ENCODE data around the gene MBD5.

MBD5 gene

DNA sequence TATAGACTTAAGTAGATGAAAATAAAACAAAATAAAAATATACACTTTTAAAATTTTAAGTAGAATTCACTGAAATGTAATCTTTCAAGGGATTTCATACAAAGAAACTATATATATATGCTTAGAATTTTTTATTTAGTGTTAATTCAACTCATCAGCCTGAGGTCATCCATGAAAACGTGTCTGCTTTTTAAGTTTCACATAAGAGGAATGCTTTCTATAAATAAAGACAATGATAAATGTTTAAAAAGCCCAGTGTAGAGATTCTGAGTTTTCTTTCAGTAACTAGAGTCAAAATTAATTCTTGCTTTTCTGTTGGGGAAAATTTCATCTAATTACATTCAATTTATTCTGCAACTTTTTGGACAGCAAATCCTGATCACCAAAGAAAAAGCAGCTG is 213.3 kb downstream of the MBD5 start:
- DNase-seq, result no peak

DNA sequence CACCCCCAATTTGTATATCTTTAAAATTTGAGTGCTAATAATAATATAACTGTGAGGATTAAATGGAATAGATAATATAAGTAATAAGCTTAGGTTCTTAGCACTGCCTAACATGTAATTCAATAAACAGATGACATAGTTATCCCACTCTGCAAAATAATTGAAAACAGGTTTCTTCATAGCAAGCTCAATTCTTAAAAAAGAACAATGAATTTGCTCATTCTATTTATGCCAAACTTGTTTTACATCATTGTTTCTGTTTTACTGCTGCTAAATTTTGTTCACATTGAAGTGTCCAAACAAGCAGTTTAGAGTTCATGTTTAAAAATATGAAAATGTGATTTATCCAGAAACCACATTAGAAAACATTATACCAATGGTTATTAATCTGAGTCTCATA is 217.0 kb downstream of the MBD5 start:
- DNase-seq, result no peak

DNA sequence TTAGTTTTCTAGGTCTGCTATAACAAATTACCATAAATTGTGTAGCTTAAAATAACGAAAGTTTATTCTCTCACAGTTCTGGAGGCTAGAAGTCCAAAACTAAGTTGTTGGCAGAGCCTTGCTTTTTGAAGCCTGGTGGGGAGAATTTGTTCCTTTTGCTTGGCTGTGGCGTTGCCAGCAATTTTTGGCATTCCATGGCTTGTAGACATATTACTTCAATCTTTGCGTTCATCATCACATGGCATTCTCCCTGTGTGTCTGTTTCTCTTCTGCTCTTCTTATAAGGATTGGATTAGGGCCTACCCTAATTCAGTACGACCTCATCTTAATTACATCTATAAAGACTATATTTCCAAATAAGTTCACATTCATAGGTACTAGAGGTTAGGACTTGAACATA is 217.7 kb downstream of the MBD5 start:
- no peak for DNase-seq

DNA sequence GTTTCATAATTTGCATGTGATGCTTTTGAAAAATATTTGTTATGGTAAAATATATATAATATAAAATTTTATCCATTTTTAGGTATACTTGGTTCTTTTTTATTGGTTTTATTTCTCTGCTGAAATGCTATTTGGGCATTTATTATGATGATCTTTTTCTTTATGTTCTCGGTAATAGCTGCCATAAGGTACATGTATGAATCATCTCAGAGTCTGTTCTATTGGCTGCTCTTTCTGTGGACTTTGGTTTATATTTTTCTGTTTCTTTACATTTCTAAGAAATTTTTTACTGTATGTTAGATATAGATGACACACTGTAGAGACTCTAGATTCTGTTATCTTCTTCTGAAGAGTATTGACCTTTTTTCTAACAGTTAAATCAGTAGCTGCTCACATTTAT is 219.9 kb downstream of the MBD5 start:
- no peak for DNase-seq

DNA sequence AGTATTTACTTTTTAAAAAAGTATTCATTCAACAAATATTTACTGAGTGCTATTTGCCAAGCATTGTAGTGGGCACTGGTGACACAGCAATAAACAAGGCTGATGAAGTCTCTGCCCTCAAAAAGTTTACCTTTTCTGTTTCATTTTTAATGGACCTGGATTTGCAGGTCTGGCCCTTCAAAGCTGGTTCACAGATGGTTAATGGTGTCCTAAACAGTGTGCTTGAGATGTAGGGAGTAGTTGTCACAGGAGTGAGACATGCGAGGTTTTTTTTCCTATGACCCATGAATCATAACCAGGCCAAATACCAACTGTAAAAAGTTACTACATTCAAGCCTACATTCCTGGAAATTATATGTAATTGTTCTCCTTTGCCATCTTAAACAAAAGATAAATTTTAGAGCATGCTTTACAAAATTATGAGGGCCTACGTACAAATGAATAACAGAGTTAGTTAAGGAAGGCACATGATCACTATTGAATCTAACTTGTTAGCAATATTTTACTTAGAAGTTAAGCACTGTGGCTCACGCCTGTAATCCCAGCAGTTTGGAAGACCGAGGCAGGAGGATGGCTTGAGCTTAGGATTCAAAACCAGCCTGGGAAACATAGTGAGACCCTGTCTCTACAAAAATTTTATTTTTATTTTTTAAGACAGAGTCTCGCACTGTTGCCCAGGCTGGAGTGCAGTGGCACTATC is 223.9 kb downstream of the MBD5 start:
- DNase-seq, result no peak

- no peak for DNase-seq
Measured at GRCh38 chr2:148251993-148252392, 231.1 kb downstream of the MBD5 start.

- DNase-seq, result no peak
Measured at GRCh38 chr2:148252646-148253045, 231.8 kb downstream of the MBD5 start.

DNA sequence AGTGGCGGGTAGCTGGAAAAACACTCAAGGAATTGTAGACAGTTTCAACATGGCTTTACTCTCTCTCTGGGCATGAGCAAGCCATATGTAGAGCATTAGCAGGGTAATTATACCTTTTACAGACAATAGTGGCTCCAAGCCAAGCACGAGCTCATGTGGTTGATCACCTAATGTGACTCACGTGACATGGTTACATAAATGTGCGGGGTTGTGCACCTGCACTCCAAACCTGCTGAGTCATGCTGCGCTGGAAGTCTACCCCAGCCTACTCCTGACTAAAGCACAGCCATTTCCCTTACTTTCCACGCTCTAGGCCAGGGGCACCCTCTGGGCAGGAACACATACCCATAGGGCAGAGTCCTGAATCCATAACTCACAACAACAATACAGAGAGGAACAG is 232.8 kb downstream of the MBD5 start:
- DNase-seq, result no peak

GRCh38 chr2:148255929-148256328 is 235.0 kb downstream of the MBD5 start:
- DNase-seq, result no peak

- no peak for DNase-seq
Measured at GRCh38 chr2:148257276-148257675, 236.4 kb downstream of the MBD5 start.

GRCh38 chr2:148258124-148258523 is 237.2 kb downstream of the MBD5 start:
- no peak for DNase-seq

DNA sequence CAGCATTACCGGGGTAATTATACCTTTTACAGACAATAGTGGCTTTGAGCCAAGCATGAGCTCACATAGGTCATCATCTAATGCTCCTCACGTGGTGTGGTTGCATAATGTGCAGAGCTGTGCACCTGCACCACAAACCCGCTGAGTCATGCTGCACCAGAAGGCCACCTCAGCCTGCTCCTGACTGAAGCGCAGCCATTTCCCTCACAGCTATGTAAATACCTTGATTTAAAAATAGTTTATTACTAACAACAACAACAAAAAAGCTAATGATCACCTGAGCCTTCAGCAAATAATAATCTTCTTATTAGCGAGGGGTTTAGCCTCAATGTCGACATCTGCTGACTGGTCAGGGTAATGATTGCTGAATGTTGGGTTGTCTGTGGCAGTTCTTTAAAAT is 238.8 kb downstream of the MBD5 start:
- DNase-seq, result no peak

- DNase-seq, result no peak
Measured at GRCh38 chr2:148263890-148264289, 243.0 kb downstream of the MBD5 start.

DNA sequence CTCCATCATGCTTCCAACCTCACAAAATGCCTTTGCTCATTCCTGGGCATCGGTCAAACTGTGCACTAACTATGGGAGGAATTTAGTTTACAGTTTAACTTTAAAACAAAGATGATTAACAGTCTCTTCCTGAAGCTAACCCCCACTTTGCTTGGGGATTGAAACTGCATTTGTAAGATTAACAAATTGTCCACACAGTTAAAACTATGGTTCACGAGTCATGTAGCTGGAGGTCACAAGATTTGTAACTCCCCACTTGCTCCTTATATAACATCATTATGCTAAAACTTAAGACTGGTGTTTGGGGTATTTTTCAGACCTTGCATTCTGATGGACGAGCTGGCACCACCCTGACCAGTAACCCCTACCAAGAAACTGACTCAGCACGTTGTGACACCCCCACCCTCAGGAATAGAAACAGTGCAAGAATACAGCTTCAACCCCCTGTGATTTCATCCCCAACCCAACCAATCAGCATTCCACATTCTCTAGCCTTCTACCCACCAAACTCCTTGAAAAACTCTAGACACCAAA is 252.3 kb downstream of the MBD5 start:
- no peak for DNase-seq

- DNase-seq, result no peak
Measured at GRCh38 chr2:148279216-148279615, 258.3 kb downstream of the MBD5 start.

DNA sequence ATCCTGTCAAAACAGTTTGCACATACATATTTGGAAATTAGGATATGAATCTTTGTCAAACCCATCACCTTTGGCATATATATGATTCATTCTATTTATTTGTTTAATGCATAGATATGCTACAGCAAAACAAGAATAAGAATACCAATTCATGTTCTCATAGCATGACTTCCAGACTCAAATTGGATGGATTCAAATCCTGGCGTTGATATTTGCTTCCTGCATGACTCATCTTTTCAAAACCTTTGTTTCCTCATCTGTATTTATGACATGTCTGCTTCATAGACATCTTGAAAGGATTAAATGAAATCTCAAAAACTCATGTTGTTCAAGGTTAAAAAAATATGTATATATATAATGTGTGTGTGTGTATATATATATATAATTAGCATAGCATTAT is 261.3 kb downstream of the MBD5 start:
- DNase-seq, result no peak

DNA sequence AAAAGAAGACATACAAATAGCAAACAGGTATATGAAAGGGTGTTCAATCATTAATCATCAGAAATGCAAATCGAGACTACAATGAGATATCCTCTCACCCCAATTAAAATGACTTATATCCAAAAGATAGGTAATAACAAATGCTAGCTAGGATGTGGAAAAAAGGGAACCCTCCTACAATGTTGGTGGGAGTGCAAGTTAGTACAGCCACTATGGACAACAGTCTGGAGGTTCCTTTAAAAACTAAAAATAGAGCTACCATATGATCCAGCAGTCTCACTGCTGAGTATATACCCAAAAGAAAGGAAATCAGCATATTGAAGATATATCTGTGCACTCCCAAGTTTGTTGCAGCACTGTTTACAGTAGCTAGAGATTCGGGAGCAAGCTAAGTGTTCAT is 271.5 kb downstream of the MBD5 start:
- DNase-seq, result no peak

- DNase-seq, result no peak
Measured at GRCh38 chr2:148298196-148298595, 277.3 kb downstream of the MBD5 start.

DNA sequence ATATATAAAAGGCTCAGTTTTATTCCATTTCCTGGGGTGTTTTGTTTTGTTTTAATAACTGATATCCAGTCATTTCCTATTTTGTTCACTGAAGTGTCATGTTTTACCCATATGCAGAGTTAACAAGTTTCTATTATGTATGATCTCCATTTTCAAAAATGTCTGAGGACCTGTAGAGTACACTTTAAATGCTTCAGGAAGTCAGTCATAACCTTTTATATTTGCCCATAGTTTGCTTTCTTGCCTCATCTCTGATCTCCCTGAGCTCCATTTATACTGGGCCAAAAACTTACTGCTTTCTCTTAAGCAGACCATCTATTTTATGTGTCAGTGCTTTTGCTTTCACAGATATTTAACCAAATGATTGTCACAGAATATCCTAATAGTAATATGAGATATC is 278.7 kb downstream of the MBD5 start:
- DNase-seq, result no peak

DNA sequence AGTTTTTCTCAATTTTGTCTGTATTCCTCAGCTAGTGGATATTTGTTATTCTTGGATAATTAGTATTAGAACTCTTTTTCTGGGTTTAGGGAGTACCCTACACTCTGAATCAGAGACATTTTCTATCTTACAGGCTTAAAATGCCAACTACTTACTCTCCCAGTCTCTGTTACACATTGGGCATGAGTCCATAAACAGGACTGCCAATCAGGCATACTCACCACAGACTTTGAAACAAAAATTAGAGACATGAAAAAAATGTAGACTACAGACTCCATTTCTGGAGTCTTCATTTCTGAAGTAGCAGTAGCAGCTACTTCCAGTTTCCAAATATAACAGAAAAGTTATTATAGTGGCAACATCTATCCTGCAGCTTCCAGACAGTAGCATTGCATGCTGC is 279.7 kb downstream of the MBD5 start:
- no peak for DNase-seq

DNA sequence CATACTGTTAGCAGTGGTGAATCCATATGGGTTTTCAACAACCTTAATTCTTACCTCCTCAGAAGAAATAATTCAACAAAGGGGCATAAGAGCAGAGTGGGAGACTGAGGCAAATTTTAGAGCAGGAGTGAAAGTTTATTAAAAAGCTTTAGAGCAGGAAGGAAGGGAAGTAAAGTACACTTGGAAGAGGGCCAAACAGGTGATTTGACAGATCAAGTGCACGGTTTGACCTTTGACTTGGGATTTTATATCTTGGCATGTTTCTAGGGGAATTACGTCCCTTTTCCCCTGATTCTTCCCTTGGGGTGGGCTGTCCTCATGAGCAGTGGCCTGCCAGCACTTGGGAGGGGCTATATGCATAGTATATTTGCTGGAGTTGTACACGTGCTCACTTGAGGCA is 280.5 kb downstream of the MBD5 start:
- no peak for DNase-seq

GRCh38 chr2:148302526-148302925 is 281.6 kb downstream of the MBD5 start:
- DNase-seq, result no peak

DNA sequence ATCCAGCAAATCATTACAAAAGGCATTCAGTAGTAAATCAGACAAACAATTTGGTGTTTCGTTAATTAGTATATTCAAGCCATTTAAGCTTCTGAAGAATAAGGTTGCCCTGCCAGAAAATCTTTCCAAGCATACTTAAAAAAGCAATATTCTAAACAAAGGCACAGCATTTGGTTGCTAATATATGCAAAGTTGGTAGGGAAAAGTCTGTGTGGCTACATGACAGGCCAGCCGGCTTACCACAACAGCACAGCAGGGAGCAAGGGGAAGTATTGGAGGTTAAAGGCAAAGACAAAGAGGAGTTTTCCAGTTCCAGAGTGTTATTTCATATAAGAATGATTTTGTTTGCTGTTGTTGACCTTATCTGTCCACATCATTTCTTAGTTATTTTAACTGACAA is 282.3 kb downstream of the MBD5 start:
- DNase-seq, result peak; percentile 35 to 45

DNA sequence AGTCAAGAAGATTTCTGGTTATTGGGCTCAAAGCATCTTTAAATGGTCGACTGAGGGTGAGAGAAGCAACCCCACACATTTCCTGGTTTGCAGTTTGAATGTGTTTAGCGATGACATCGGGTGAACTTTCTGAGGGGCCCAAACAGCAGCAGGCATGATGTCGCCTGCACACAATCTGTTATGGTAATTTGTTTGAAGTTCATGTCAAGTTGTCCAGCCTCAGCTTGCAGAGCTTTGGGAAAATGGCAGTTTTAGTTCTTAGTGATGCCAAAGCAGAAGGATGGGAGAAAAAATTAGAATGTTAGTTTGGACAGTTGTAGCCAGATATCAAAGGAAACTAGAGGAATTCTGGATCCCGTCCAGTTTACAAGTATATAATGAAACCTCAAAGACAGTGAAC is 284.6 kb downstream of the MBD5 start:
- DNase-seq, result no peak

GRCh38 chr2:148306027-148306426 is 285.1 kb downstream of the MBD5 start:
- no peak for DNase-seq
